Subcutaneous adipose tissue (tissue), 4 donors: ENCODE results near the gene TSKU. TPM values are rescaled to one million over a fixed set of nuclear protein-coding genes. Genes with fewer than 3 reads are reported as not detected.

Source experiments
- CTCF ChIP-seq: fragments of 450-650 bp; IDR thresholded peaks from one replicate; pipeline ENCODE4 v1.5.1; 2016; ENCODE audit warnings: low read depth, mild to moderate bottlenecking, control low read depth, antibody characterized with exemption, moderate library complexity
- total RNA-seq, 4 donors: library from RNA; depleted of rRNA; stranded (reverse); fragments of >200 nt; gene quantifications; one replicate each; pipeline ENCODE4 v1.1.0, GENCODE V29; 2016

Gene TSKU
- total RNA-seq, 4 donors from 2014 or later, result 78.9 to 385 (median 157) TPM

- TF ChIP-seq CTCF, result no peak
These were observed 35.0 kb upstream of the TSKU start for GRCh38 chr11:76747915-76748860.

GRCh38 chr11:76748948-76749347 is 34.2 kb upstream of the TSKU start:
- TF ChIP-seq CTCF, result no peak

GRCh38 chr11:76750067-76750466 is 33.1 kb upstream of the TSKU start:
- TF ChIP-seq CTCF, result no peak

DNA sequence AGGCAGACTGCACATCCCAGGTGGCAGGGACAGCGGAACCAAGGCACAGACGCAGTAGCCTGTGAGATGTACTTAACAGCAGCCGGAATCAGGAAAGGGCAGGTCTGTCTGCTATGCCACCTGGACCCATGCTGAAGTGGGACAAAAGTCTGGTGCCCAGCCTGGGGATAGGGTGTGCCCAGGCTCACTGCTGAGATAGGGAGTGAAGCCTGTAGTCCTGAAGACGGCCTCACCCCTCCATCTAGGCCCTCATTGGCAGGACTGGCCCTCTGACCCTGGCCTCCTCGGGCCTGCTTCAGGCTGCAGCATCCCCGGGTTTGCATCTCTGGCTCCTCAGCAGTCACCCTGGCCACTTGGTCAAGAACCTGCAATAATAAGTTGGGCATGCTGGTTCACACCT is 32.4 kb upstream of the TSKU start:
- TF ChIP-seq CTCF, result no peak

GRCh38 chr11:76752321-76753143 is 30.6 kb upstream of the TSKU start:
- TF ChIP-seq CTCF, result no peak

DNA sequence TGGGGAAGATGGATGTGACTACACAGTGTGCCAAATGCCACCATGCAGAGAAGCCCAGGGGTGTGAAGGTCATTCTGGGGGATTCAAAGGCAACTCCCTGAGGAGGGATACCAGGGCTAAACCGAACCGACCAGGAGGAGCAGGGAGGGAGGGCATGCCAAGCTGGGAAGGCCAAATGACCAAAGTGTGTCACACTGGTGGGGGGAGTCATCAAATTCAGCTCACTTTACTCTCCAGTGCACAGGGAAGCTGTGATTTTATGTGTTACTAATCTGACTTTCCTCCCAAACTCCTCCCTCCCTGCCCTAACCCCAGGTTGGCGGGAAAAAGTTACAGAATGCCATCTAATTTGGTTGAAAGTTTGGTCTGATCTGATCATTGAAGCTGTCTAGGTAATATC is 29.7 kb upstream of the TSKU start:
- TF ChIP-seq CTCF, result no peak

GRCh38 chr11:76753950-76754349 is 29.2 kb upstream of the TSKU start:
- no peak for TF ChIP-seq CTCF
